Measurements from ENCODE around the gene SOX8.

Gene SOX8

GRCh38 chr16:970386-970765, 11.2 kb upstream of the SOX8 start (continued):
- TF ChIP-seq, protein P1, sequence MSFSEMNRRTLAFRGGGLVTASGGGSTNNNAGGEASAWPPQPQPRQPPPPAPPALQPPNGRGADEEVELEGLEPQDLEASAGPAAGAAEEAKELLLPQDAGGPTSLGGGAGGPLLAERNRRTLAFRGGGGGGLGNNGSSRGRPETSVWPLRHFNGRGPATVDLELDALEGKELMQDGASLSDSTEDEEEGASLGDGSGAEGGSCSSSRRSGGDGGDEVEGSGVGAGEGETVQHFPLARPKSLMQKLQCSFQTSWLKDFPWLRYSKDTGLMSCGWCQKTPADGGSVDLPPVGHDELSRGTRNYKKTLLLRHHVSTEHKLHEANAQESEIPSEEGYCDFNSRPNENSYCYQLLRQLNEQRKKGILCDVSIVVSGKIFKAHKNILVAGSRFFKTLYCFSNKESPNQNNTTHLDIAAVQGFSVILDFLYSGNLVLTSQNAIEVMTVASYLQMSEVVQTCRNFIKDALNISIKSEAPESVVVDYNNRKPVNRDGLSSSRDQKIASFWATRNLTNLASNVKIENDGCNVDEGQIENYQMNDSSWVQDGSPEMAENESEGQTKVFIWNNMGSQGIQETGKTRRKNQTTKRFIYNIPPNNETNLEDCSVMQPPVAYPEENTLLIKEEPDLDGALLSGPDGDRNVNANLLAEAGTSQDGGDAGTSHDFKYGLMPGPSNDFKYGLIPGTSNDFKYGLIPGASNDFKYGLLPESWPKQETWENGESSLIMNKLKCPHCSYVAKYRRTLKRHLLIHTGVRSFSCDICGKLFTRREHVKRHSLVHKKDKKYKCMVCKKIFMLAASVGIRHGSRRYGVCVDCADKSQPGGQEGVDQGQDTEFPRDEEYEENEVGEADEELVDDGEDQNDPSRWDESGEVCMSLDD (tag by site-specific recombination; IDR thresholded peaks at IDR 0.05): no peak
- TF ChIP-seq KLF1 (tag by site-specific recombination; IDR thresholded peaks at IDR 0.05) (no peak), ZSCAN30 (tag by site-specific recombination; IDR thresholded peaks at IDR 0.05) (peak; percentile 79; the same call in 1 of the 2 replicates), HOXA7 (CRISPR knock-in tag; IDR thresholded peaks at IDR 0.05; ENCODE audit: borderline replicate concordance) (no peak), MEIS1 (CRISPR knock-in tag; IDR thresholded peaks at IDR 0.05; ENCODE audit: borderline replicate concordance) (no peak), TSHZ1 (tag by site-specific recombination; IDR thresholded peaks at IDR 0.05; ENCODE audit: borderline replicate concordance) (no peak), PRDM1 (tag by site-specific recombination; IDR thresholded peaks at IDR 0.05) (no peak), IKZF3 (tag by site-specific recombination; IDR thresholded peaks at IDR 0.05) (no peak), FEZF1 (tag by site-specific recombination; IDR thresholded peaks at IDR 0.05) (no peak), ZNF211 (tag by site-specific recombination; IDR thresholded peaks at IDR 0.05; ENCODE audit: low read depth) (no peak), ZNF133 (tag by site-specific recombination; IDR thresholded peaks at IDR 0.05) (no peak), ZNF585B (tag by site-specific recombination; IDR thresholded peaks at IDR 0.05) (no peak), ZNF621 (tag by site-specific recombination; IDR thresholded peaks at IDR 0.05) (no peak), ZBTB20 (tag by site-specific recombination; IDR thresholded peaks at IDR 0.05) (peak; percentile 92), ZNF174 (tag by site-specific recombination; IDR thresholded peaks at IDR 0.05) (no peak), SETDB1 (IDR thresholded peaks at IDR 0.05; ENCODE audit: insufficient read length, low read length) (no peak), ZNF677 (tag by site-specific recombination; IDR thresholded peaks at IDR 0.05) (no peak), ZNF626 (tag by site-specific recombination; IDR thresholded peaks at IDR 0.05) (no peak), ZNF660 (tag by site-specific recombination; IDR thresholded peaks at IDR 0.05) (0 out of 2 replicates have a peak, but pooled peaks have one; percentile 23), TRIM28 (IDR thresholded peaks at IDR 0.05; ENCODE audit: borderline replicate concordance, low read length) (no peak), ZSCAN4 (tag by site-specific recombination; IDR thresholded peaks at IDR 0.05) (no peak), GLI2 (tag by site-specific recombination; IDR thresholded peaks at IDR 0.05; ENCODE audit: borderline replicate concordance, low read depth) (no peak), YY2 (tag by site-specific recombination; IDR thresholded peaks at IDR 0.05) (no peak)
- TF ChIP-seq, protein P2, sequence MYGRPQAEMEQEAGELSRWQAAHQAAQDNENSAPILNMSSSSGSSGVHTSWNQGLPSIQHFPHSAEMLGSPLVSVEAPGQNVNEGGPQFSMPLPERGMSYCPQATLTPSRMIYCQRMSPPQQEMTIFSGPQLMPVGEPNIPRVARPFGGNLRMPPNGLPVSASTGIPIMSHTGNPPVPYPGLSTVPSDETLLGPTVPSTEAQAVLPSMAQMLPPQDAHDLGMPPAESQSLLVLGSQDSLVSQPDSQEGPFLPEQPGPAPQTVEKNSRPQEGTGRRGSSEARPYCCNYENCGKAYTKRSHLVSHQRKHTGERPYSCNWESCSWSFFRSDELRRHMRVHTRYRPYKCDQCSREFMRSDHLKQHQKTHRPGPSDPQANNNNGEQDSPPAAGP (tag by site-specific recombination; IDR thresholded peaks at IDR 0.05): peak; percentile 74; the same call in 1 of the 2 replicates
- TF ChIP-seq, protein P3, sequence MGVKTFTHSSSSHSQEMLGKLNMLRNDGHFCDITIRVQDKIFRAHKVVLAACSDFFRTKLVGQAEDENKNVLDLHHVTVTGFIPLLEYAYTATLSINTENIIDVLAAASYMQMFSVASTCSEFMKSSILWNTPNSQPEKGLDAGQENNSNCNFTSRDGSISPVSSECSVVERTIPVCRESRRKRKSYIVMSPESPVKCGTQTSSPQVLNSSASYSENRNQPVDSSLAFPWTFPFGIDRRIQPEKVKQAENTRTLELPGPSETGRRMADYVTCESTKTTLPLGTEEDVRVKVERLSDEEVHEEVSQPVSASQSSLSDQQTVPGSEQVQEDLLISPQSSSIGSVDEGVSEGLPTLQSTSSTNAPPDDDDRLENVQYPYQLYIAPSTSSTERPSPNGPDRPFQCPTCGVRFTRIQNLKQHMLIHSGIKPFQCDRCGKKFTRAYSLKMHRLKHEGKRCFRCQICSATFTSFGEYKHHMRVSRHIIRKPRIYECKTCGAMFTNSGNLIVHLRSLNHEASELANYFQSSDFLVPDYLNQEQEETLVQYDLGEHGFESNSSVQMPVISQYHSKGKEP (tag by site-specific recombination; IDR thresholded peaks at IDR 0.05): no peak

Data from HEK293 (cell line).